Endothelial cell of coronary artery (primary cell): ENCODE data around the gene NHERF2. TPM values are rescaled to one million over a fixed set of nuclear protein-coding genes. Genes with fewer than 3 reads are reported as not detected.

Experiments used
- total RNA-seq: library from RNA; depleted of rRNA; stranded (reverse); fragments of >200 nt; gene quantifications from 2 replicates; pipeline ENCODE4 v1.2.3, GENCODE V29; 2014

The NHERF2 gene
- total RNA-seq = 63.8 and 66.9 TPM in 2 replicates

GRCh38 chr16:2026461-2027023 lies at the start of gene NHERF2:
Gene NHERF2, plus strand, starts transcription at chr16:2026902. Its CDS starts 104 bp downstream, at chr16:2027006.

GRCh38 chr16:1981398-1981836 lies 45.3 kb upstream of the NHERF2 start, which contains the start of gene NOXO1:
Gene NOXO1, minus strand, starts transcription at chr16:1981469. Its CDS starts 290 bp downstream, at chr16:1981179.

GRCh38 chr16:1983544-1984346 lies 43.0 kb upstream of the NHERF2 start, which contains the start of gene GFER:
Gene GFER, plus strand, starts transcription at chr16:1984193. Its CDS starts 26 bp downstream, at chr16:1984219.

GRCh38 chr16:1989209-1990100 lies 37.2 kb upstream of the NHERF2 start, which contains the start of gene SYNGR3:
Gene SYNGR3, plus strand, starts transcription at chr16:1989970. Its CDS starts 133 bp downstream, at chr16:1990103.

GRCh38 chr16:2009791-2010510 lies 16.8 kb upstream of the NHERF2 start, which contains the start of gene ZNF598:
Gene ZNF598, minus strand, starts transcription at chr16:2009821.

GRCh38 chr16:2019518-2019920 lies 7.2 kb upstream of the NHERF2 start, which contains the start of gene NPW:
Gene NPW, plus strand, starts transcription at chr16:2019785.

GRCh38 chr16:2047330-2048115 lies 20.8 kb downstream of the NHERF2 start, which contains the start of the genes NTHL1 and TSC2:
Gene NTHL1, minus strand, starts transcription at chr16:2047834. Its CDS starts 11 bp downstream, at chr16:2047823.
Gene TSC2, plus strand, starts transcription at chr16:2047985. Its CDS starts 631 bp downstream, at chr16:2048616.

Other genes with a start within 250 kb of the NHERF2 start
- 38.5 and 53.4 TPM in 2 replicates for gene SPSB3, start 244.3 kb upstream of the NHERF2 start, total RNA-seq
- gene NUBP2, start 243.9 kb upstream of the NHERF2 start, total RNA-seq = 73.8 and 74.3 TPM in 2 replicates
- gene IGFALS, start 233.2 kb upstream of the NHERF2 start, total RNA-seq = not detected in 2 replicates
- 74.0 and 91.0 TPM in 2 replicates for gene HAGH, start 200.1 kb upstream of the NHERF2 start, total RNA-seq
- gene FAHD1, start 199.7 kb upstream of the NHERF2 start, total RNA-seq = 132 and 143 TPM in 2 replicates
- gene MEIOB, start 154.7 kb upstream of the NHERF2 start, total RNA-seq = under 0.01 TPM in 1 of 2 replicates, not detected in the other
- gene HS3ST6, start 108.5 kb upstream of the NHERF2 start, total RNA-seq = not detected in 2 replicates
- 5.8 and 8.2 TPM in 2 replicates for gene MSRB1, start 83.7 kb upstream of the NHERF2 start, total RNA-seq
- gene RPL3L, start 72.2 kb upstream of the NHERF2 start, total RNA-seq = not detected in 2 replicates
- 149 and 206 TPM in 2 replicates for gene NDUFB10, start 67.4 kb upstream of the NHERF2 start, total RNA-seq
- gene RPS2, start 62.1 kb upstream of the NHERF2 start, total RNA-seq = 3,397 and 3,624 TPM in 2 replicates
- not detected in 2 replicates for gene RNF151, start 60.0 kb upstream of the NHERF2 start, total RNA-seq
- 45.6 and 49.4 TPM in 2 replicates for gene TBL3, start 54.8 kb upstream of the NHERF2 start, total RNA-seq
- gene NOXO1, start 45.4 kb upstream of the NHERF2 start, total RNA-seq = not detected in 2 replicates
- gene GFER, start 42.7 kb upstream of the NHERF2 start, total RNA-seq = 12.8 and 14.6 TPM in 2 replicates
- gene SYNGR3, start 36.9 kb upstream of the NHERF2 start, total RNA-seq = 2.0 and 2.9 TPM in 2 replicates
- 17.7 and 23.6 TPM in 2 replicates for gene ZNF598, start 17.1 kb upstream of the NHERF2 start, total RNA-seq
- 0.18 and 0.38 TPM in 2 replicates for gene NPW, start 7.1 kb upstream of the NHERF2 start, total RNA-seq
- gene NTHL1, start 20.9 kb downstream of the NHERF2 start, total RNA-seq = 49.3 and 52.5 TPM in 2 replicates
- gene TSC2, start 21.1 kb downstream of the NHERF2 start, total RNA-seq = 44.4 and 54.6 TPM in 2 replicates
- 38.1 and 102 TPM in 2 replicates for gene PKD1, start 109.0 kb downstream of the NHERF2 start, total RNA-seq
- 0.75 and 1.3 TPM in 2 replicates for gene RAB26, start 121.7 kb downstream of the NHERF2 start, total RNA-seq
- gene TRAF7, start 128.9 kb downstream of the NHERF2 start, total RNA-seq = 88.0 and 89.5 TPM in 2 replicates
- 0.19 and 0.54 TPM in 2 replicates for gene CASKIN1, start 169.7 kb downstream of the NHERF2 start, total RNA-seq
- 13.2 and 19.7 TPM in 2 replicates for gene MLST8, start 178.6 kb downstream of the NHERF2 start, total RNA-seq
- gene BRICD5, start 184.0 kb downstream of the NHERF2 start, total RNA-seq = 1.6 and 2.4 TPM in 2 replicates
- gene PGP, start 187.9 kb downstream of the NHERF2 start, total RNA-seq = 14.3 and 16.6 TPM in 2 replicates
- gene E4F1, start 196.7 kb downstream of the NHERF2 start, total RNA-seq = 29.4 and 32.5 TPM in 2 replicates
- 0.27 and 0.94 TPM in 2 replicates for gene DNASE1L2, start 209.5 kb downstream of the NHERF2 start, total RNA-seq
- gene ECI1, start 224.7 kb downstream of the NHERF2 start, total RNA-seq = 25.1 and 25.7 TPM in 2 replicates
- 58.7 and 63.5 TPM in 2 replicates for gene RNPS1, start 241.2 kb downstream of the NHERF2 start, total RNA-seq